ENCODE measurements around the gene DDB1.

Gene DDB1

DNA sequence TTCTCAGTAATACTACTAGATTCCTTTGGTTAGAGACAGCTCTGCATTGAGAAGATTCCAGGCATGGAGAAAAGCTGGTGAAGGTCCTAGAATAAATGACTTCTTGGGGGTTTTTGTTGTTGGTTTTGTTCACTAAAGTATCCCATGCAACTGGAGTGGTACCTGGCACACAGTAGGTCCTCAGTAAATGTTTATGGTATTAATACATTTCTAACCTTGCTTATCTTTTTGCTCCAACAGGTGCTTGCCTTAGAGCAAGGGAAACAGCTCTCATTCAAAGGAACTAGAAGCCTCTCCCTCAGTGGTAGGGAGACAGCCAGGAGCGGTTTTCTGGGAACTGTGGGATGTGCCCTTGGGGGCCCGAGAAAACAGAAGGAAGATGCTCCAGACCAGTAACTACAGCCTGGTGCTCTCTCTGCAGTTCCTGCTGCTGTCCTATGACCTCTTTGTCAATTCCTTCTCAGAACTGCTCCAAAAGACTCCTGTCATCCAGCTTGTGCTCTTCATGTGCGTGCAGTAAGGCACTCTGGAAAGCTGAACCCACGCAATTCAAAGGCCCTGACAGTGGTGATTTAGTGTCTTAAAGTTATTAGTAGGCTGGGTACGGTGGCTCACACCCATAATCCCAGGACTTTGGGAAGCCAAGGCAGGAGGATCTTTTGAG, 31.2 kb upstream of the DDB1 start:
- peak overlapping the region in 1 of 2 donors; percentile 6 for H3K27ac ChIP-seq
- DNase-seq, result no peak
- peaks cover 0 to 50% (median 16%) of the 10 kb centered on the region in 4 donors for H3K4me1 ChIP-seq
- H3K27me3 ChIP-seq, result no peaks in the 10 kb centered on the region
- H3K36me3 ChIP-seq, result peaks cover 50 to 54% (median 50%) of the 10 kb centered on the region in 3 donors
- no peaks in the 10 kb centered on the region for H3K9me3 ChIP-seq
- TF ChIP-seq, protein P1, sequence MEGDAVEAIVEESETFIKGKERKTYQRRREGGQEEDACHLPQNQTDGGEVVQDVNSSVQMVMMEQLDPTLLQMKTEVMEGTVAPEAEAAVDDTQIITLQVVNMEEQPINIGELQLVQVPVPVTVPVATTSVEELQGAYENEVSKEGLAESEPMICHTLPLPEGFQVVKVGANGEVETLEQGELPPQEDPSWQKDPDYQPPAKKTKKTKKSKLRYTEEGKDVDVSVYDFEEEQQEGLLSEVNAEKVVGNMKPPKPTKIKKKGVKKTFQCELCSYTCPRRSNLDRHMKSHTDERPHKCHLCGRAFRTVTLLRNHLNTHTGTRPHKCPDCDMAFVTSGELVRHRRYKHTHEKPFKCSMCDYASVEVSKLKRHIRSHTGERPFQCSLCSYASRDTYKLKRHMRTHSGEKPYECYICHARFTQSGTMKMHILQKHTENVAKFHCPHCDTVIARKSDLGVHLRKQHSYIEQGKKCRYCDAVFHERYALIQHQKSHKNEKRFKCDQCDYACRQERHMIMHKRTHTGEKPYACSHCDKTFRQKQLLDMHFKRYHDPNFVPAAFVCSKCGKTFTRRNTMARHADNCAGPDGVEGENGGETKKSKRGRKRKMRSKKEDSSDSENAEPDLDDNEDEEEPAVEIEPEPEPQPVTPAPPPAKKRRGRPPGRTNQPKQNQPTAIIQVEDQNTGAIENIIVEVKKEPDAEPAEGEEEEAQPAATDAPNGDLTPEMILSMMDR (IDR thresholded peaks at IDR 0.05), result no peak
- intact Hi-C loops (cut with DNase I; ENCODE audit: low total_unique reads), result no loop called here
- H3K4me3 ChIP-seq, result no peak overlapping the region

DNA sequence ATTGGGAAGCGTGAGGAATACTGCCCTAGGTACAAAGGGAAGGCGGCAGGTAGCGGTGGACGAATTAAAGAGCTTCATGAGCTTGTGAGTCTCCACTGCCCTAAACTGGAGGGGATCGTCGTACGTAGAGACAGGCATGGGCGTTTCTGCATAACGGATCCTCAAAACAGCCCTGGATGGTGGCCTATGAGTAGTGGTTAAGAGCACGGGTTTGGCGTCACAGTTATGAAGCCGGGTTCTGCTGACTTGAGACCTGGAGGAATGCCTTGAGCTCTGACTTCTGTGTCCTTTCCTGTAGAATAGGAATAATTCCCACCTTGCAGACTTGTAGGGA, 29.6 kb upstream of the DDB1 start:
- no peaks in the 10 kb centered on the region for H3K9me3 ChIP-seq
- peaks cover 34 to 38% (median 35%) of the 10 kb centered on the region in 3 donors for H3K36me3 ChIP-seq
- H3K27ac ChIP-seq, result peak overlapping the region; percentile 87 to 99
- H3K27me3 ChIP-seq, result no peaks in the 10 kb centered on the region
- TF ChIP-seq, protein P1 (IDR thresholded peaks at IDR 0.05), result no peak
- intact Hi-C loops (cut with DNase I; ENCODE audit: low total_unique reads), result no loop called here
- H3K4me3 ChIP-seq, result peak overlapping the region; percentile 60 to 89
- peaks cover 0 to 50% (median 16%) of the 10 kb centered on the region in 4 donors for H3K4me1 ChIP-seq
- no peak for DNase-seq

DNA sequence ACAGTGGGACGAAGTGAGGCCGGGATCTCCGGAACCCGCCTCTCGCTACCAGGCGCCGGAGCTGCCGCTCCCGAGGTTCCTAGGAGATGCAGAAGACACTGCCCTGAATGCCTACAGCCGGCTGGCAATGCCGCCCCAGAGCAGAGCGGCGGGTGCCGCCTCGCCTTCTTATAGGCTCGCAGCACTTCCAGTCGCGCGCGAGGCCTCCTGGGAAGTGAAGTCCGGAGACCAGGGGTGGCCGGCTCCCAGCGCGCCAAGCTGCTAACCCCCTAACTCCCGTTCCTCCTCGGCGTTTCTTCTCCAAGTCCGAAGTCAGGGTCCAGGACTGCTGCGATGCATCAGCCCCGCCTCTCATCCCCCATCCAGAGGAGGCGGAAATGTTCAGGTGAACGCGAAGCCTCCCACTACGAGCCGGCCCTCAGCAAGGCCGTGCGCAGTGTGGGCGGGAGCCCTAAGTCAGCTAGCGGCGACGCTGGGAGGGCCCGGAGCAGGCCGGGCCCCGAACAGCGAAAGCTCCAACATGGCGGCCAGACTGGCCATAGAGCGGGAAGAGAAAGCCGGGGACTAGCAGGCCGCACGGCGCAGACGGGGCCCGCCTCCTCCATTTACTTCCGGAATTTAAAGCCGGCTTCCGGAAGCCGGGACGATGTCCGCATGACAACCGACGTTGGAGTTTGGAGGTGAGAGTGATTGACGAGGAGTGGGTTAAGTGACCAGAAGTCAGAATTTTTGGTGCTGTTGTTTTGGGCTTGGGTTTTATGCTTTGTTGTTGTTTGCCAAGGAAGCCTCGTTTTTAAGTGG, 29.0 kb upstream of the DDB1 start, which contains the start of the genes CYB561A3 and TMEM138:
Gene CYB561A3, minus strand, starts transcription at position 142 of the 801 bp plus-strand sequence. CDS start 5,169 bp downstream, outside the sequence.
Gene TMEM138, plus strand, starts transcription at position 634 of the 801 bp plus-strand sequence. CDS start 2,017 bp downstream, outside the sequence.
- intact Hi-C loops (cut with DNase I; ENCODE audit: low total_unique reads), result loop anchor here (1.0 kb wide), 1 partner anchor 17 kb away; no protein-coding TSS in a partner anchor
- H3K4me3 ChIP-seq, result peak within 1 kb of the TSS; percentile 60 to 89
- peaks cover 0 to 49% (median 16%) of the 10 kb centered on the region in 4 donors for H3K4me1 ChIP-seq
- H3K27me3 ChIP-seq, result no peaks in the 10 kb centered on the region
- DNase-seq, result peak; percentile 94 to 95
- H3K36me3 ChIP-seq, result peaks cover 28 to 32% (median 29%) of the 10 kb centered on the region in 3 donors
- TF ChIP-seq, protein P1 (IDR thresholded peaks at IDR 0.05), result no peak
- H3K9me3 ChIP-seq, result no peaks in the 10 kb centered on the region
- H3K27ac ChIP-seq, result peak within 1 kb of the TSS; percentile 87 to 99

DNA sequence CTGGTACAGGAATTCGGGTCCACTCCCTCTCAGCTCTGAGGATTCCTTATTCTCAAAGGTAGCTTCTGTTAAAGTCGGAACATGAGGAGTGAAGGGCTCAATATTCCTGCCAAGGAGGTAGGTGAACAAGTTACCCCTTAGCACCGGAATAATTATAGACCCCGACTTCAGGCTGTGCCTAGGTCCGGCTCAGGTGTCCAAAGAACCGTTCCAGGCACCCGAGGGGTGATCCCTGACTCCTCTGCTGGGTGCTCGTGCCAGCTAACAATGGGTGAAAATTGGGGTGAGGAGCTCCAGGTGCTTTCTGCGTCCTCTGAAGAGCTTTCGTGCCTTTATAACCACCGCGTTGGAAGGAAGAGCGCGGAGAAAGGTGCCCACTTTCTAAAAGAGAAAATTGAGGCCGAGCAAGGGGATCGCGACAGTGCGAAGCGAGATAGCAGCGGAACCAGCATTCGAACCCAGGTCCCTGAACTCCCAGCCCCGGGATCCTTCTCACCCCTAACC, 28.4 kb upstream of the DDB1 start:
- Histone ChIP-seq H3K36me3 (peaks cover 25 to 26% (median 26%) of the 10 kb centered on the region in 3 donors), H3K9me3 (no peaks in the 10 kb centered on the region), H3K4me3 (peak overlapping the region; percentile 60 to 89), H3K27ac (peak overlapping the region; percentile 87 to 99), H3K27me3 (no peaks in the 10 kb centered on the region), H3K4me1 (peaks cover 0 to 42% (median 16%) of the 10 kb centered on the region in 4 donors)
- TF ChIP-seq, protein P1 (IDR thresholded peaks at IDR 0.05), result no peak
- DNase-seq, result no peak
- intact Hi-C loops (cut with DNase I; ENCODE audit: low total_unique reads), result loop anchor here (1.0 kb wide), 1 partner anchor 18 kb away; no protein-coding TSS in a partner anchor

DNA sequence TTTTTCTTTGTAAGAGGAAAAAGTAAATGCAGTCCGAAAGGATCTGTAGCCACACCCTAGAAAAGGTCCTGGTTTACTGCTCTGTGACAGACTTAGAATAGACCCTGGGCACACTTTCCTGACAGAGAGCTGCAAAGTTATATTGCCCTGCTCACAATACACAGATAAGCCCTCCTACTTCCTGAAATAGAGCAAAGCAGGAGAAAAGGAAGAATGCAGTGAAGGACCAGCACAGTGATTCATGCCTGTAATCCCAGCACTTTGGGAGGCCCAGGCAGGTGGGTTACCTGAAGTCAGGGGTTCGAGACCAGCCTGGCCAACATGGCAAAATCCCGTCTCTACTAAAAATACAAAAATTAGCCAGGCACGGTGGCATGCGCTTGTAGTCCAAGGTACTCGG, 26.6 kb upstream of the DDB1 start:
- TF ChIP-seq, protein P1 (IDR thresholded peaks at IDR 0.05), result no peak
- no peak for DNase-seq
- Histone ChIP-seq H3K4me3 (no peak overlapping the region), H3K27ac (no peak overlapping the region), H3K36me3 (peaks cover 11 to 23% (median 22%) of the 10 kb centered on the region in 3 donors), H3K27me3 (no peaks in the 10 kb centered on the region), H3K4me1 (peaks cover 0 to 34% (median 15%) of the 10 kb centered on the region in 4 donors), H3K9me3 (no peaks in the 10 kb centered on the region)
- intact Hi-C loops (cut with DNase I; ENCODE audit: low total_unique reads), result no loop called here

Measured in tibial artery (tissue), 4 donors.